Epithelial cell of proximal tubule (primary cell): ENCODE results near the gene PLIN4. TPM values are rescaled to one million over a fixed set of nuclear protein-coding genes. Genes with fewer than 3 reads are reported as not detected.

ENCODE experiments used
- DNase-seq: peaks from one replicate; pipeline ENCODE4 v3.0.0-alpha.2; 2011; ENCODE audit warnings: low read depth
- H3K4me3 ChIP-seq: 2 replicates; pipeline ENCODE4 v1.5.1; 2011; ENCODE audit warnings: low read depth, mild to moderate bottlenecking, low read length
- total RNA-seq: library from RNA; depleted of rRNA; stranded (reverse); fragments of >200 nt; gene quantifications from 2 replicates; pipeline ENCODE4 v1.2.3, GENCODE V29; 2015
- TF ChIP-seq, protein P1 (sequence below): conservative IDR thresholded peaks from 2 replicates; pipeline ENCODE4 v1.5.1; 2012; ENCODE audit warnings: low read depth, mild to moderate bottlenecking, low read length

The PLIN4 gene
- total RNA-seq, 1 donor from 2014 or later, result not detected

DNA sequence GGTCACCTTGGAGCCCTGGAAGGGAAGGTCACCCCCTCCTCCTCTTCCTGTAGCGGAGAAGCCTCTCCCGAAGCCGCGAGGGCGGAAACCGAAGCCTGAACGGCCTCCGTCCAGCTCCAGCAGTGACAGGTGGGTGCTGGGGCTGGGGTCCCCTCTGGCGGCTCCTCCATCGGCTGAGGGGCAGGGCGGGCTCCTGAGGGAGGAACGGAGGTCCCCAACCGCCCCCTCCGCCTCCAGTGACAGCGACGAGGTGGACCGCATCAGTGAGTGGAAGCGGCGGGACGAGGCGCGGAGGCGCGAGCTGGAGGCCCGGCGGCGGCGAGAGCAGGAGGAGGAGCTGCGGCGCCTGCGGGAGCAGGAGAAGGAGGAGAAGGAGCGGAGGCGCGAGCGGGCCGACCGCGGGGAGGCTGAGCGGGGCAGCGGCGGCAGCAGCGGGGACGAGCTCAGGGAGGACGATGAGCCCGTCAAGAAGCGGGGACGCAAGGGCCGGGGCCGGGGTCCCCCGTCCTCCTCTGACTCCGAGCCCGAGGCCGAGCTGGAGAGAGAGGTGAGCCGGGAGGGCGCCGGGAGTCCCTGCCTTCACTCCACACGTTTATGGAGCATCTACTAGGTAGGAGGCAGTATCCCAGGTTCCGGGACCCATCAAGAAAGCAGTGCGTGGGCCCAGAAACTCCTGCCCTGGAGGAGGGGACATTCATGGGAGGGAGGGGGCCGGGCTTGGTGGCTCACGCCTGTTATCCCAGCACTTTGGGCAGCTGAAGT is 24.2 kb downstream of the PLIN4 start:
- H3K4me3 ChIP-seq, result no peak overlapping the region
- TF ChIP-seq, protein P1, sequence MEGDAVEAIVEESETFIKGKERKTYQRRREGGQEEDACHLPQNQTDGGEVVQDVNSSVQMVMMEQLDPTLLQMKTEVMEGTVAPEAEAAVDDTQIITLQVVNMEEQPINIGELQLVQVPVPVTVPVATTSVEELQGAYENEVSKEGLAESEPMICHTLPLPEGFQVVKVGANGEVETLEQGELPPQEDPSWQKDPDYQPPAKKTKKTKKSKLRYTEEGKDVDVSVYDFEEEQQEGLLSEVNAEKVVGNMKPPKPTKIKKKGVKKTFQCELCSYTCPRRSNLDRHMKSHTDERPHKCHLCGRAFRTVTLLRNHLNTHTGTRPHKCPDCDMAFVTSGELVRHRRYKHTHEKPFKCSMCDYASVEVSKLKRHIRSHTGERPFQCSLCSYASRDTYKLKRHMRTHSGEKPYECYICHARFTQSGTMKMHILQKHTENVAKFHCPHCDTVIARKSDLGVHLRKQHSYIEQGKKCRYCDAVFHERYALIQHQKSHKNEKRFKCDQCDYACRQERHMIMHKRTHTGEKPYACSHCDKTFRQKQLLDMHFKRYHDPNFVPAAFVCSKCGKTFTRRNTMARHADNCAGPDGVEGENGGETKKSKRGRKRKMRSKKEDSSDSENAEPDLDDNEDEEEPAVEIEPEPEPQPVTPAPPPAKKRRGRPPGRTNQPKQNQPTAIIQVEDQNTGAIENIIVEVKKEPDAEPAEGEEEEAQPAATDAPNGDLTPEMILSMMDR, result no peak
- no peak for DNase-seq

DNA sequence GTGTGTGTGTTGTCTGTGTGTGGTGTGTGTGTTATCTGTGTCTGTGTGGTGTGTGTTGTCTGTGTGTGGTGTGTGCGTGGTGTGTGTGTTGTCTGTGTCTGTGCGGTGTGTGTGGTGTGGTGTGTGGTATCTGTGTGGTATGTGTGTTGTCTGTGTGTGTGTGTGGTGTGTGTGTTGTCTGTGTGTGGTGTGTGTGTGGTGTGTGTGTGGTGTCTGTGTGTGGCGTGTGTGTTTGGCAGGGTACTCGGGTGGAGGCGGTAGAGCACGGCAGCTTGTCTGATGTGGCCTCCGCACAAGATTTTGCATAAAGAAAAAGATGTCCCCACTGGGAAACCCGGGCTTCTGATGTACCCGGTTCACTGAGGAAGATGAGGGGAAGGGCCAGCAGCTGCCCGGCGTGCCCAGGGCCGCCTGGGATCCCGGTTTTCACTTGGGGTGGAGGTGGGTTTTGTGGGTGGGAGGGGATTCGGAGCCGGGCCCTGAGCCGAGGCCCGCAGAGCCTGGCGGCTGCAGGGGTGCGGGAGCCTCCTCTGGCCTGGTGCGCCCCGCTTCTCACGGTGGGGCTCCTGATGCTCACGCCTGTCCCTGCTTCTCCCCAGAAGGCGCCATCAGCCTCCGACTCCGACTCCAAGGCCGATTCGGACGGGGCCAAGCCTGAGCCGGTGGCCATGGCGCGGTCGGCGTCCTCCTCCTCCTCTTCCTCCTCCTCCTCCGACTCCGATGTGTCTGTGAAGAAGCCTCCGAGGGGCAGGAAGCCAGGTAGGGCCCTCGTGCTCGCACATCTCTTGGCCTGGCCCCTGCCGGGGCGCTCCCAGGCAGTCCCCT is 25.0 kb downstream of the PLIN4 start:
- TF ChIP-seq, protein P1, result no peak
- DNase-seq, result no peak
- H3K4me3 ChIP-seq, result no peak overlapping the region

DNA sequence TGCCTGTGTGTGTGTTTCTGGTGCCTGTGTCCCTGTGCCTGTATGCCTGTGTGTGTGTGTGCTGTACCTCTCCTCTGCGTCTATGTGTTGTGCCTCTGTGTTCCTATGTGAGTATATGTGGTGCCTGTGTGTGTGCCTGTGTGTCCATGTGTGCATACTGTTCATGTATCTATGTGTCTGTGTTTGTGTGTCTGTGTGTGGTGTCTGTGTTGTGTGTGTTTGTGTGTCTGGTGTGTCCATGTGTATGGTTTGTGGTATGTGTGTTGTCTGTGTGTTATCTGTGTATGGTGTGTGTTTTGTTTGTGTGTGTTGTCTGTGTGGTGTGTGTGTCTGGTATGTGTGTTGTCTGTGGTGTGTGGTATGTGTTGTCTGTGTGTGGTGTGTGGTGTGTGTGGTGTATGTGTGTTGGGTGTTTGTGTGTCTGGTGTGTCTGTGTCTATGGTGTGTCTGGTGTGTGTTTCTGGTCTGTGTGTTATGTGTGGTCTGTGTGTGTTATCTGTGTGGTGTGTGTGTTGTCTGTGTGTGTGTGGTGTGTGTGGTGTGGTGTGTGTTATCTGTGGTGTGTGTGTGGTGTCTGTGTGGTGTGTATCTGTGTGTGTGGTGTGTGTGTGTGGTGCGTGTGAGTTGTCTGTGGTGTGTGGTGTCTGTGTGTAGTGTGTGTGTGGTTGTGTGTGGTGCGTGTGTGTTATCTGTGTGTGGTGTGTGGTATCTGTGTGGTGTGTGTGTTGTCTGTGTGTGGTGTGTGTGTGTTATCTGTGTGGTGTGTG is 25.8 kb downstream of the PLIN4 start:
- no peak for DNase-seq
- TF ChIP-seq, protein P1, result no peak
- H3K4me3 ChIP-seq, result no peak overlapping the region

DNA sequence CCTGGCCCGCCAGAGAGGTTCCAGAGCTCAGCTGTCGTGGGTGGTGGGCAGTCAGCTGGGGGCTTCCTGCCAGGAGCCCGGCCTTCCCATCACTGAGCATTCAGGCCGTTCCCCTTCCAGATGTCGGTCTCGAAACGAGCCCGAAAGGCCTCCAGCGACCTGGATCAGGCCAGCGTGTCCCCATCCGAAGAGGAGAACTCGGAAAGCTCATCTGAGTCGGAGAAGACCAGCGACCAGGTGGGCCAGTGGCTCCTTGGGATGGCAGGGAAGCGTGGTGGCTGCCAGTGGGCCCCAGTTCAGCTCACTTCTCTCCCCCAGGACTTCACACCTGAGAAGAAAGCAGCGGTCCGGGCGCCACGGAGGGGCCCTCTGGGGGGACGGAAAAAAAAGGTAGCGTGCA is 26.8 kb downstream of the PLIN4 start:
- TF ChIP-seq, protein P1, result no peak
- H3K4me3 ChIP-seq, result no peak overlapping the region
- no peak for DNase-seq

DNA sequence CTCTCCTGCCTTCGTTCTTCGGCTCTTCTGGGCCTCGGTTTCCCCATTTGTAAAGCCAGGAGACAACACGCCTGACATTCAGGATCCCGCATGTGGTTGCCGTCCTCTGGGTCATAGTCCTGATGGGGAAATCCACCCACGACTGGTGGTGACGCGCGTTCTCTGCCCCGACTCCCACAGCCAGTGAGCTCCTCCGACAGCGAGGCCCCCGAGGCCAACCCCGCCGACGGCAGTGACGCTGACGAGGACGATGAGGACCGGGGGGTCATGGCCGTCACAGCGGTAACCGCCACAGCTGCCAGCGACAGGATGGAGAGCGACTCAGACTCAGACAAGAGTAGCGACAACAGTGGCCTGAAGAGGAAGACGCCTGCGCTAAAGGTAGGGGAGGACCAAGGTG is 29.8 kb downstream of the PLIN4 start:
- DNase-seq, result no peak
- TF ChIP-seq, protein P1, result no peak
- no peak overlapping the region for H3K4me3 ChIP-seq

DNA sequence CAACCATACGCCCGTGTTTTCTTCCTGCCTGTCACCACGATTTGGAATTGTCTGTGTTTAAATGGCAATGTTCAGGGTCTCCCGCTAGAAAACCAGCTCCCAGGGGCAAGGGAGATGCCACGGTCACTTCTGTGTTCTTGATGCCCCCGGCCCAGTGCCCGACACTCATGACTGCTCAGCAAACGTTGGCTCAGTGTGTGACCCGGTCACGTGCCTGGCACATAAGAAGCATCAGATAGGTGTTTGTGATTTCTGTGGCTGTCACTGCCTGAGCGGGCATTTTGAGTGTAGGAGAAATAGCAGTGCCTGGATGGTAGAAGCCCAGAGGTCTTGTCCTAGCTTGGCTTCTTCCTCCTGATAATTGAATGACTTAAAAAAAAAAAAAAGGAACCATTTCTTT is 30.7 kb downstream of the PLIN4 start:
- DNase-seq, result no peak
- TF ChIP-seq, protein P1, result no peak
- H3K4me3 ChIP-seq, result no peak overlapping the region
